Measurements from ENCODE around the gene RGS7BP. TPM values are rescaled to one million over a fixed set of nuclear protein-coding genes. Genes with fewer than 3 reads are reported as not detected.

The RGS7BP gene
- total and polyA plus RNA-seq, 7 donors, result 0.06 to 1.5 (median 0.17) TPM

DNA sequence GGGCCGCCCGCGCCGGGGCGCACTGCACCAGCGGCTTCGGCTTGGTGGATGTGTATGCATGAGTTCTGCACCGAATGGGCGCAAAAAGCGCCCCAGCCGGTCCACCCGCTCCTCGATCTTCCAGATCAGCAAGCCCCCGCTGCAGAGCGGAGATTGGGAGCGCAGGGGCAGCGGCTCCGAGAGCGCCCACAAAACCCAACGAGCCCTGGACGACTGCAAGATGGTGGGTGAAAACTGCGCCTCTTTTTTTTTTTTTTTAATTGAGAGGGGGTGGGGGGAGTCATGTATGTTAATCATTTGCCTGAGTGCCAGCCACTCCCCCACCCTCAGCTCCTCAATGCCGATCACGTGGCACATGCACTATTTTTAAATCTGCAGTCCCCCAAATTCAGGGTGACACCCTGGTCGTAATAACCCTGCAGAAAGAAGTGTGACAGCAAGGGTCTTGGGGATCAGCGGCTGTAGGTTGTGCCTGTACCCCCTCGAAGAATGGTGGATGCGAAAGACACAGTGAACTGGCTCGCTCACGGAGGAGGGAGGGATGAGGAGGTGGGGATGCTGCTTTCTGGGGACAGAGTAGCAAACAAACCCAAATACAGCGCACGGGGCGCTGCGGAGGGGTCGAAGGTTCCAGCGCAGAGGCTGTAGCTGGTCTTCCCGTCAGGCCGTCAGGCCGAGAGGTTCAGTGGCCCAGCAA is 900 bp downstream of the RGS7BP start:
- intact Hi-C loops (cut with DNase I), result loop anchor here in 1 of 2 donors (5.0 kb wide), 2 partner anchors 91 to 106 kb away; no protein-coding TSS in a partner anchor
- no peaks in the 10 kb centered on the region for H3K36me3 ChIP-seq (ENCODE audit: insufficient read depth in 1 of 2, low read depth in 1 of 2)
- H3K4me3 ChIP-seq, result peak overlapping the region; percentile 78
- TF ChIP-seq, protein P1, sequence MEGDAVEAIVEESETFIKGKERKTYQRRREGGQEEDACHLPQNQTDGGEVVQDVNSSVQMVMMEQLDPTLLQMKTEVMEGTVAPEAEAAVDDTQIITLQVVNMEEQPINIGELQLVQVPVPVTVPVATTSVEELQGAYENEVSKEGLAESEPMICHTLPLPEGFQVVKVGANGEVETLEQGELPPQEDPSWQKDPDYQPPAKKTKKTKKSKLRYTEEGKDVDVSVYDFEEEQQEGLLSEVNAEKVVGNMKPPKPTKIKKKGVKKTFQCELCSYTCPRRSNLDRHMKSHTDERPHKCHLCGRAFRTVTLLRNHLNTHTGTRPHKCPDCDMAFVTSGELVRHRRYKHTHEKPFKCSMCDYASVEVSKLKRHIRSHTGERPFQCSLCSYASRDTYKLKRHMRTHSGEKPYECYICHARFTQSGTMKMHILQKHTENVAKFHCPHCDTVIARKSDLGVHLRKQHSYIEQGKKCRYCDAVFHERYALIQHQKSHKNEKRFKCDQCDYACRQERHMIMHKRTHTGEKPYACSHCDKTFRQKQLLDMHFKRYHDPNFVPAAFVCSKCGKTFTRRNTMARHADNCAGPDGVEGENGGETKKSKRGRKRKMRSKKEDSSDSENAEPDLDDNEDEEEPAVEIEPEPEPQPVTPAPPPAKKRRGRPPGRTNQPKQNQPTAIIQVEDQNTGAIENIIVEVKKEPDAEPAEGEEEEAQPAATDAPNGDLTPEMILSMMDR (IDR thresholded peaks at IDR 0.05), result peak; percentile 40
- DNase-seq, result no peak
- WGBS, 3 donors, result 3 to 7% (median 3%) methylated on average over 36 to 39 of the region's 39 CpGs
- no peak for ATAC-seq
- H3K4me1 ChIP-seq, result peaks cover 3% of the 10 kb centered on the region
- H3K27me3 ChIP-seq (ENCODE audit: insufficient read depth in 3 of 3, low read length in 2 of 3), result peaks cover 0 to 5% (median 0%) of the 10 kb centered on the region in 3 donors
- H3K27ac ChIP-seq, result no peak overlapping the region
- no peaks in the 10 kb centered on the region for H3K9me3 ChIP-seq

GRCh38 chr5:64507264-64507605 is 1.4 kb downstream of the RGS7BP start:
- TF ChIP-seq, protein P1 (IDR thresholded peaks at IDR 0.05), result no peak
- Histone ChIP-seq H3K27ac (no peak overlapping the region), H3K36me3 (ENCODE audit: insufficient read depth in 1 of 2, low read depth in 1 of 2) (no peaks in the 10 kb centered on the region), H3K4me3 (peak overlapping the region; percentile 78), H3K9me3 (no peaks in the 10 kb centered on the region), H3K27me3 (ENCODE audit: insufficient read depth in 3 of 3, low read length in 2 of 3) (peaks cover 0 to 5% (median 0%) of the 10 kb centered on the region in 3 donors), H3K4me1 (peaks cover 3% of the 10 kb centered on the region)
- intact Hi-C loops (cut with DNase I), result loop anchor here in 1 of 2 donors (5.0 kb wide), 2 partner anchors 90 to 105 kb away; no protein-coding TSS in a partner anchor
- DNase-seq, result no peak
- 27 to 32% (median 30%) methylated on average over 6 of the region's 6 CpGs for WGBS, 3 donors
- ATAC-seq, result no peak

DNA sequence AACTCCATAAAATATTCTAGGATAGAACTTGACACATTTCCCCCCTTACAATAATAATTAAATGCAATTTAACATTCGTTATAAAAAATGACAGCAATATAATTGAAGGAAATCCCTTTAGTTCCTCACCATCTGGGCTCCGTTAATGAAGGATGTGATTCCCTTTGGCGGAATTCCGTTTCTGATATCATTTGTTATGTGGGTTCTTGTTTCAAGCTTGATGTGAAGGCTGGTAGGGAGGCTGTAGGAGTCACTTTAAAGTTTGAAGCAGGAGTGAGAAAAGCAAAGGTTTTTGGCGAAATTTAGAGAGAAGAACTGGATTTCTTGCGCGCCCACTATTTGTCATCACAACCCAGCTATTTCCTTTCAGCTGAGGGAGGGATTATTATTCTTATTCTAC is 4.0 kb downstream of the RGS7BP start:
- Histone ChIP-seq H3K27ac (no peak overlapping the region), H3K4me3 (no peak overlapping the region), H3K9me3 (no peaks in the 10 kb centered on the region), H3K27me3 (ENCODE audit: insufficient read depth in 3 of 3, low read length in 2 of 3) (no peaks in the 10 kb centered on the region), H3K4me1 (peaks cover 5% of the 10 kb centered on the region), H3K36me3 (ENCODE audit: insufficient read depth in 1 of 2, low read depth in 1 of 2) (no peaks in the 10 kb centered on the region)
- TF ChIP-seq, protein P1 (IDR thresholded peaks at IDR 0.05), result no peak
- 56 to 77% (median 66%) methylated on average over 7 of the region's 7 CpGs for WGBS, 3 donors
- DNase-seq, result no peak
- intact Hi-C loops (cut with DNase I), result loop anchor here in 1 of 2 donors (5.0 to 10.0 kb wide), 3 partner anchors 87 to 275 kb away; no protein-coding TSS in a partner anchor
- no peak for ATAC-seq

DNA sequence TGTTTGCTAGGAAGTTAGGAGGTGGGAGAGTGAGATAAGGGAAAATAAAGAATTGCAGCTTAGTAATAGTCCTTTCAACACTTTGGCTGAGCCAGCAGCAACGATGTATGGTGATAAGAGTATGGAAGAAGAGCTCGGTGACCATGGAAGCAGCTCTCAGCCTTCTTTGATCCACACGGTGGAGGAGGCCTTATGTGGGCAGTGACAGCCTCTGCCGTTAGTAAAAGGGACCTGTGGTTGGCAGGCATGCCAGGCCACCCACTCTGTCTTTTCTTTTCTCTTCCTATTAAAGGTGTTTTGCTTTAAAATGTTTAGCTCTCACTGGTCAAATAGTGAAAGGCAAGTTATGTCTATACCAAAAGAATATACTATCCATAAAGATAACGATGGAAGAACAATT is 7.7 kb downstream of the RGS7BP start:
- Histone ChIP-seq H3K27me3 (ENCODE audit: insufficient read depth in 3 of 3, low read length in 2 of 3) (no peaks in the 10 kb centered on the region), H3K4me1 (peaks cover 5% of the 10 kb centered on the region), H3K27ac (no peak overlapping the region), H3K9me3 (no peaks in the 10 kb centered on the region), H3K36me3 (ENCODE audit: insufficient read depth in 1 of 2, low read depth in 1 of 2) (no peaks in the 10 kb centered on the region), H3K4me3 (no peak overlapping the region)
- ATAC-seq (no peak), DNase-seq (no peak)
- WGBS, 3 donors, result 80 to 87% (median 80%) methylated on average over 5 of the region's 5 CpGs
- intact Hi-C loops (cut with DNase I), result loop anchor here in 1 of 2 donors (10.0 kb wide), 1 partner anchor 279 kb away; no protein-coding TSS in a partner anchor
- TF ChIP-seq, protein P1 (IDR thresholded peaks at IDR 0.05), result no peak

All from psoas muscle (tissue), 8 donors.